Hepatocyte (in vitro differentiated cells): Measurements from ENCODE around the gene PTPRU. TPM values are rescaled to one million over a fixed set of nuclear protein-coding genes. Genes with fewer than 3 reads are reported as not detected.
"Not testable (repeated sequence)": the region's sequence is repeated elsewhere in the genome, so short reads cannot be mapped to it uniquely, and the experiment has no call there.

Source experiments
- DNase-seq: peaks from one replicate; pipeline ENCODE4 v3.0.0-alpha.2; 2016; ENCODE audit warnings: low spot score
- H2AFZ ChIP-seq: fragments of 200-600 bp; sonication (generic); 2 replicates; pipeline ENCODE4 v1.6.0; 2016; ENCODE audit warnings: antibody characterized with exemption, mild to moderate bottlenecking
- H3K27ac ChIP-seq: fragments of 200-600 bp; sonication (generic); 2 replicates; pipeline ENCODE4 v1.5.1; 2016; ENCODE audit warnings: mild to moderate bottlenecking
- H3K27me3 ChIP-seq: fragments of 200-600 bp; sonication (generic); 2 replicates; pipeline ENCODE4 v1.6.1; 2016
- H3K36me3 ChIP-seq: fragments of 200-600 bp; sonication (generic); replicated peaks from 2 replicates; pipeline ENCODE4 v1.5.1; 2016; ENCODE audit warnings: low read depth; ENCODE audit not compliant: insufficient read depth
- H3K4me1 ChIP-seq: fragments of 200-600 bp; sonication (generic); 2 replicates; pipeline ENCODE4 v1.5.1; 2016; ENCODE audit warnings: mild to moderate bottlenecking, moderate library complexity; ENCODE audit not compliant: insufficient read depth
- H3K4me2 ChIP-seq: fragments of 200-600 bp; sonication (generic); 2 replicates; pipeline ENCODE4 v1.6.0; 2016
- H3K4me3 ChIP-seq: fragments of 200-600 bp; sonication (generic); 2 replicates; pipeline ENCODE4 v1.5.1; 2016; ENCODE audit warnings: mild to moderate bottlenecking
- H3K79me2 ChIP-seq: fragments of 200-600 bp; sonication (generic); 2 replicates; pipeline ENCODE4 v1.6.0; 2017; ENCODE audit warnings: mild to moderate bottlenecking
- H3K9me2 ChIP-seq: fragments of 200-600 bp; sonication (generic); replicated peaks from 2 replicates; pipeline ENCODE4 v1.6.0; 2017; ENCODE audit warnings: mild to moderate bottlenecking; ENCODE audit not compliant: insufficient read depth
- H3K9me3 ChIP-seq: fragments of 200-600 bp; sonication (generic); 2 replicates; pipeline ENCODE4 v1.5.1; 2016; ENCODE audit warnings: low read depth, mild to moderate bottlenecking
- H4K20me1 ChIP-seq: fragments of 200-600 bp; sonication (generic); 2 replicates; pipeline ENCODE4 v1.6.0; 2016; ENCODE audit warnings: mild to moderate bottlenecking; ENCODE audit not compliant: insufficient read depth, poor library complexity, severe bottlenecking
- CTCF ChIP-seq: fragments of 200-600 bp; sonication (generic); IDR thresholded peaks from 2 replicates; pipeline ENCODE4 v1.5.1; 2016; ENCODE audit warnings: antibody characterized with exemption, mild to moderate bottlenecking; ENCODE audit not compliant: poor library complexity
- EZH2 ChIP-seq: fragments of 200-600 bp; sonication (generic); IDR thresholded peaks from 2 replicates; pipeline ENCODE4 v1.6.1; 2016; ENCODE audit warnings: antibody characterized with exemption, mild to moderate bottlenecking, borderline replicate concordance
- EZH2phosphoT487 ChIP-seq: fragments of 200-600 bp; sonication (generic); IDR thresholded peaks from one replicate; pipeline ENCODE4 v1.6.1; 2018; ENCODE audit warnings: antibody characterized with exemption, mild to moderate bottlenecking, low read depth, moderate library complexity; ENCODE audit not compliant: unreplicated experiment, severe bottlenecking
- WGBS: methylation state at CpG from one replicate; pipeline ENCODE4 v1.1.6; 2016; ENCODE audit warnings: low lambda C conversion rate; ENCODE audit errors: missing lambda C conversion rate; 5-methylcytosine and 5-hydroxymethylcytosine counted together
- polyA plus RNA-seq: library from polyadenylated mRNA; unstranded; fragments of >200 nt; fragmentation: Nextera tagmentation; extraction: Ambion mirVana; gene quantifications from 2 replicates; pipeline ENCODE4 v1.2.1, GENCODE V29; 2016
- total RNA-seq: library from RNA; depleted of rRNA; stranded (reverse); fragments of >200 nt; gene quantifications from 2 replicates; pipeline ENCODE4 v1.2.3, GENCODE V29; 2014

The PTPRU gene
- total and polyA plus RNA-seq, 2 experiments from 2014 or later = 34.3 to 38.7 TPM

GRCh38 chr1:29292344-29292743 lies 56.0 kb downstream of the PTPRU start:
- DNase-seq = no peak
- no peaks in the 10 kb centered on the region for H3K79me2 ChIP-seq
- H2AFZ ChIP-seq = no peak overlapping the region
- no peaks in the 10 kb centered on the region for H3K27me3 ChIP-seq
- H3K9me2 ChIP-seq = no peaks in the 10 kb centered on the region
- H3K4me3 ChIP-seq = no peak overlapping the region
- 85% methylated on average over 3 of the region's 3 CpGs for WGBS
- no peak for TF ChIP-seq CTCF
- TF ChIP-seq EZH2 = no peak
- no peak for TF ChIP-seq EZH2phosphoT487
- no peak overlapping the region for H3K4me2 ChIP-seq
- no peaks in the 10 kb centered on the region for H3K36me3 ChIP-seq
- H3K27ac ChIP-seq = no peak overlapping the region
- no peaks in the 10 kb centered on the region for H4K20me1 ChIP-seq
- no peaks in the 10 kb centered on the region for H3K9me3 ChIP-seq
- H3K4me1 ChIP-seq = no peaks in the 10 kb centered on the region

- no peak overlapping the region for H3K4me3 ChIP-seq
- no peaks in the 10 kb centered on the region for H3K27me3 ChIP-seq
- H3K9me2 ChIP-seq = no peaks in the 10 kb centered on the region
- H3K9me3 ChIP-seq = no peaks in the 10 kb centered on the region
- no peak overlapping the region for H3K4me2 ChIP-seq
- no peaks in the 10 kb centered on the region for H3K79me2 ChIP-seq
- H4K20me1 ChIP-seq = no peaks in the 10 kb centered on the region
- H3K4me1 ChIP-seq = no peaks in the 10 kb centered on the region
- H3K36me3 ChIP-seq = no peaks in the 10 kb centered on the region
- H2AFZ ChIP-seq = no peak overlapping the region
- WGBS = 87% methylated on average over 5 of the region's 5 CpGs
- H3K27ac ChIP-seq = no peak overlapping the region
- DNase-seq = no peak
- TF ChIP-seq EZH2 = no peak
- TF ChIP-seq CTCF = no peak
- TF ChIP-seq EZH2phosphoT487 = no peak
Measured at GRCh38 chr1:29297450-29297849, 61.1 kb downstream of the PTPRU start.

- no peak overlapping the region for H2AFZ ChIP-seq
- 83% methylated on average over 4 of the region's 4 CpGs for WGBS
- H3K27me3 ChIP-seq = no peaks in the 10 kb centered on the region
- no peak overlapping the region for H3K4me2 ChIP-seq
- no peaks in the 10 kb centered on the region for H3K9me3 ChIP-seq
- H3K27ac ChIP-seq = no peak overlapping the region
- no peaks in the 10 kb centered on the region for H4K20me1 ChIP-seq
- TF ChIP-seq CTCF (no peak), EZH2 (no peak), EZH2phosphoT487 (no peak)
- no peaks in the 10 kb centered on the region for H3K4me1 ChIP-seq
- H3K4me3 ChIP-seq = no peak overlapping the region
- DNase-seq = no peak
- no peaks in the 10 kb centered on the region for H3K36me3 ChIP-seq
- H3K79me2 ChIP-seq = no peaks in the 10 kb centered on the region
- H3K9me2 ChIP-seq = no peaks in the 10 kb centered on the region
Measured at GRCh38 chr1:29298246-29298645, 61.9 kb downstream of the PTPRU start.

- H3K4me3 ChIP-seq = no peak overlapping the region
- no peaks in the 10 kb centered on the region for H3K9me3 ChIP-seq
- no peaks in the 10 kb centered on the region for H3K4me1 ChIP-seq
- TF ChIP-seq EZH2phosphoT487 = no peak
- DNase-seq = no peak
- H4K20me1 ChIP-seq = no peaks in the 10 kb centered on the region
- H3K27ac ChIP-seq = no peak overlapping the region
- H3K27me3 ChIP-seq = no peaks in the 10 kb centered on the region
- H3K36me3 ChIP-seq = no peaks in the 10 kb centered on the region
- no peaks in the 10 kb centered on the region for H3K9me2 ChIP-seq
- no peak overlapping the region for H2AFZ ChIP-seq
- H3K79me2 ChIP-seq = no peaks in the 10 kb centered on the region
- WGBS = 95% methylated on average over 4 of the region's 4 CpGs
- H3K4me2 ChIP-seq = no peak overlapping the region
Measured at GRCh38 chr1:29299446-29299845, 63.1 kb downstream of the PTPRU start.

- H3K4me2 ChIP-seq, H3K4me3 ChIP-seq, H3K79me2 ChIP-seq, H4K20me1 ChIP-seq, H3K27me3 ChIP-seq, H2AFZ ChIP-seq, H3K36me3 ChIP-seq, H3K4me1 ChIP-seq, H3K27ac ChIP-seq, H3K9me2 ChIP-seq, H3K9me3 ChIP-seq, DNase-seq: not testable (repeated sequence)
- 97% methylated on average over 4 of the region's 6 CpGs for WGBS
Measured at GRCh38 chr1:29301732-29302131, 65.4 kb downstream of the PTPRU start.
